BJ (cell line): ENCODE results near the gene GAPDH. TPM values are rescaled to one million over a fixed set of nuclear protein-coding genes. Genes with fewer than 3 reads are reported as not detected.

Experiments
- CTCF ChIA-PET: fragments of 350-600 bp; formaldehyde crosslinking; extraction: SDS; loops from one replicate; lab custom pipeline; 2021; ENCODE audit warnings: antibody characterized with exemption, inconsistent platforms; lab: Yijun Ruan, JAX
- POLR2A ChIA-PET: fragments of 300-600 bp; sonication (Branson Sonifier 250); formaldehyde crosslinking; extraction: SDS; loops from one replicate; lab custom pipeline; 2021; ENCODE audit warnings: antibody characterized with exemption; lab: Charles Lee
- DNase-seq: peaks from one replicate; pipeline ENCODE4 v3.0.0-alpha.2; 2011; ENCODE audit warnings: low read depth
- H3K27me3 ChIP-seq: 2 replicates; pipeline ENCODE4 v1.6.0; 2011; ENCODE audit warnings: low read length; ENCODE audit not compliant: control insufficient read depth, insufficient read depth
- H3K36me3 ChIP-seq: 2 replicates; pipeline ENCODE4 v1.5.1; 2011; ENCODE audit warnings: low read length; ENCODE audit not compliant: control insufficient read depth, insufficient read depth
- H3K4me3 ChIP-seq: 2 replicates; pipeline ENCODE4 v1.5.1; 2011; ENCODE audit warnings: low read depth, mild to moderate bottlenecking, control low read depth, low read length
- polyA plus RNA-seq: library from polyadenylated mRNA; depleted of rRNA; stranded (reverse); fragments of >200 nt; gene quantifications from 2 replicates; pipeline ENCODE4 v1.2.3, GENCODE V29; 2011
- TF ChIP-seq, protein P1 (sequence below): IDR thresholded peaks from 2 replicates; pipeline ENCODE4 v1.5.1; 2011; ENCODE audit warnings: low read depth, mild to moderate bottlenecking, control low read depth, inconsistent platforms, low read length, moderate library complexity; ENCODE audit not compliant: insufficient read depth

The GAPDH gene
- polyA plus RNA-seq, 1 experiment, result 18,709 TPM

DNA sequence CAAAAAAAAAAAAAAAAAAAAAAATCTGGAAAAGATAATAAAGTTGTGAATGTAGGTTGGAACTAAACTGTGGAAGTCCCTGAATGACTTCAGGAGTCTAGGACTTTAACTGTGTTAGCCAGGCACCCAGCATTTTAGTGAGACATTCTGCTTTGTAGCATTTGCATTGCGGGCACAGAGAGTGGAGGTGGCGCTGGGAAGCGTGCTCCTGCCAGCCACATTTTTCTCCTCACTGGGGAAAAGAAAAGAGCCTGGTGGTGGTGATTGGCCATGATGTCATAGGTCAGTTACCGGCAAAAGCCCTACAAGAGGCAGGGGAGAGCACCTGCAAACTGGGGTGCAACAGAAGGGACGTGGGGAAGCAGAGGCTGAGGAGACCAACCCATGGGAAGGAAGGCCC is 9.7 kb upstream of the GAPDH start:
- Histone ChIP-seq H3K36me3 (peaks cover 51% of the 10 kb centered on the region), H3K4me3 (no peak overlapping the region), H3K27me3 (no peaks in the 10 kb centered on the region)
- CTCF ChIA-PET, result interaction anchor here (0.8 kb wide), 1 partner anchor 8 kb away, joined by 3 read pairs; no protein-coding TSS in a partner anchor
- TF ChIP-seq, protein P1, sequence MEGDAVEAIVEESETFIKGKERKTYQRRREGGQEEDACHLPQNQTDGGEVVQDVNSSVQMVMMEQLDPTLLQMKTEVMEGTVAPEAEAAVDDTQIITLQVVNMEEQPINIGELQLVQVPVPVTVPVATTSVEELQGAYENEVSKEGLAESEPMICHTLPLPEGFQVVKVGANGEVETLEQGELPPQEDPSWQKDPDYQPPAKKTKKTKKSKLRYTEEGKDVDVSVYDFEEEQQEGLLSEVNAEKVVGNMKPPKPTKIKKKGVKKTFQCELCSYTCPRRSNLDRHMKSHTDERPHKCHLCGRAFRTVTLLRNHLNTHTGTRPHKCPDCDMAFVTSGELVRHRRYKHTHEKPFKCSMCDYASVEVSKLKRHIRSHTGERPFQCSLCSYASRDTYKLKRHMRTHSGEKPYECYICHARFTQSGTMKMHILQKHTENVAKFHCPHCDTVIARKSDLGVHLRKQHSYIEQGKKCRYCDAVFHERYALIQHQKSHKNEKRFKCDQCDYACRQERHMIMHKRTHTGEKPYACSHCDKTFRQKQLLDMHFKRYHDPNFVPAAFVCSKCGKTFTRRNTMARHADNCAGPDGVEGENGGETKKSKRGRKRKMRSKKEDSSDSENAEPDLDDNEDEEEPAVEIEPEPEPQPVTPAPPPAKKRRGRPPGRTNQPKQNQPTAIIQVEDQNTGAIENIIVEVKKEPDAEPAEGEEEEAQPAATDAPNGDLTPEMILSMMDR, result no peak
- DNase-seq, result no peak
- POLR2A ChIA-PET, result no interaction called here

DNA sequence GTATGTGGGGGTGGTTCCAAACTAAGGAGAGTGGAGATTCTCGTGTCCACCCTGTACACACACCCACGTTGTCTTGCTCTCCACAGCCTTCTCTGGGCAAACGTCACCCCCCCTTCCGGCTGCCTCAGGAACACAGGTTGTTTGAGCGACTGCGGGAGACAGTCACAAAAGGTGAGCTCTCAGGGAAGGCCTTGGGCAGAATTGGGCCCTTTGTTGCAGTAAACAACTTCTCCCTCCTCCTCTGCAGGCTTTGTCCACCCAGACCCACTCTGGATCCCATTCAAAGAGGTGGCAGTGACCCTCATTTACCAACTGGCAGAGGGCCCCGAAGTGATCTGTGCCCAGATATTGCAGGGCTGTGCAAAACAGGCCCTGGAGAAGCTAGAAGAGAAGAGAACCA is 8.1 kb upstream of the GAPDH start:
- H3K4me3 ChIP-seq, result no peak overlapping the region
- POLR2A ChIA-PET, result interaction anchor here (0.5 kb wide), 1 partner anchor 163 kb away, joined by 6 read pairs; no protein-coding TSS in a partner anchor
- peaks cover 51% of the 10 kb centered on the region for H3K36me3 ChIP-seq
- no peaks in the 10 kb centered on the region for H3K27me3 ChIP-seq
- no peak for DNase-seq
- TF ChIP-seq, protein P1, result no peak
- CTCF ChIA-PET, result no interaction called here

DNA sequence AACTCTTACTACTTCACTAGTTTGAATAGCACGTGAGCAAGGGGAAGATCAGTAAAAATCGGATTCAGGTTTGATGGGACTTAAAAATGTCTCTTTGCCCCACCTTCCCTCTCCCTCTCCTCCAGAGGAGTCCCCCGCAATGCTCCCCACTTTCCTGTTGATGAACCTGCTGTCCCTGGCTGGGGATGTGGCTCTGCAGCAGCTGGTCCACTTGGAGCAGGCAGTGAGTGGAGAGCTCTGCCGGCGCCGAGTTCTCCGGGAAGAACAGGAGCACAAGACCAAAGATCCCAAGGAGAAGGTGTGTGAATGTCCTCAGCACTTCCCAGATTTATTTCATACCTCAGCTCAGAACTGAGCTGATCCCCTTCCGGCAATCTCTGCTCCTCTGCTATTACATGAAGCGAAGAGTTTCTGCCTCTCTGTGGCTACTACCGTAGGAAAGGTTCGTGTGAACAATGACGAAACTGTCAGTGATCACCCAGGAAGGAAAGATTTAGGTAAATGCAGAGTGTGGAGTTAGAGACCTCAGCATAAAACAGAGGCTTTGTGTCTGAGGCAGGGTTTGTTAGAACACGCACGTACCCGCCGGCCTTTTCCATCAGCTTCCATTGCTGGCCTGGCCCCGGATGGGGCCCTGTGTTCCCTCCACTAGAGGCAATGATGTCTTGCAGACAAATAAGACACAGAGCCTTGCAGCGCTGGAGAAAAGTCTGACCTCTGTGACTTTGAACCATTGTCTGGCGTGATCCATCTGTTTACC is 7.4 kb upstream of the GAPDH start:
- Histone ChIP-seq H3K27me3 (no peaks in the 10 kb centered on the region), H3K4me3 (no peak overlapping the region), H3K36me3 (peaks cover 50% of the 10 kb centered on the region)
- POLR2A ChIA-PET, result no interaction called here
- CTCF ChIA-PET, result no interaction called here
- TF ChIP-seq, protein P1, result no peak
- DNase-seq, result no peak

DNA sequence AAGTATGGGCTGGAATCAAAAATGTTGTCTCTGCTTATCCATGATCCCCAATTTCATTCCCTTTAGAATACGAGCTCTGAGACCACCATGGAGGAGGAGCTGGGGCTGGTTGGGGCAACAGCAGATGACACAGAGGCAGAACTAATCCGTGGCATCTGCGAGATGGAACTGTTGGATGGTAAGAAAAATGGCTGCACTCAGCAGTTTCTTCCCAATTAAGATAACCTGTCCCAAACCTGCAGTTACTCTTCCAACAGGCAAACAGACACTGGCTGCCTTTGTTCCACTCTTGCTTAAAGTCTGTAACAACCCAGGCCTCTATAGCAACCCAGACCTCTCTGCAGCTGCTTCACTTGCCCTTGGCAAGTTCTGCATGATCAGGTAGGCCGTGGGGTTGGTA is 6.6 kb upstream of the GAPDH start:
- ChIA-PET CTCF (no interaction called here), POLR2A (no interaction called here)
- peaks cover 49% of the 10 kb centered on the region for H3K36me3 ChIP-seq
- no peak overlapping the region for H3K4me3 ChIP-seq
- TF ChIP-seq, protein P1, result no peak
- DNase-seq, result no peak
- H3K27me3 ChIP-seq, result no peaks in the 10 kb centered on the region

DNA sequence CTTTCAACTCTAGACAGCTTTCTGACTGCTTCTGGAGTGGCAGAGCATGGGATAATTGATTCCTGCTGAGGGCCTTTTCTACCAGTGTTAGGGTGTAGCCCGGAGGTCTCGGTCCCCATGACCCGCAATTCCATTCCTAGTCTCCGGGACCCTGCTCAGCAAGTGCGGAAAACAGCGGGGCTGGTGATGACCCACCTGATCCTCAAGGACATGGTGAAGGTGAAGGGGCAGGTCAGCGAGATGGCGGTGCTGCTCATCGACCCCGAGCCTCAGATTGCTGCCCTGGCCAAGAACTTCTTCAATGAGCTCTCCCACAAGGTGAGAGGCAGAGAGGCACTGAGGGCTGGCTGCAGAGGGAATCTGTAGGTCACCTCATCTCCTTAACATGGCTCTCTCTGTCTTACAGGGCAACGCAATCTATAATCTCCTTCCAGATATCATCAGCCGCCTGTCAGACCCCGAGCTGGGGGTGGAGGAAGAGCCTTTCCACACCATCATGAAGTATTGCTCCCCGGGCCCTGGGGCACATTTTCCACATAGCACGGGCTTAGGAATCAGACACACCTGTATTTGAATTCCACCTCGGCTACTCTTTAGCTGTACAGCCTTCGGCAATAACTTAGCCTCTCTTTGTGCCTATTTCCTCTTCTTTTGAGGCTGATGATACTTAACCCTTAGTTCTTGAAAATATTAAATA is 5.6 kb upstream of the GAPDH start:
- H3K4me3 ChIP-seq, result no peak overlapping the region
- CTCF ChIA-PET, result interaction anchor here (0.8 to 1.2 kb wide), 3 partner anchors 35 to 63 kb away, joined by 3 to 5 read pairs (median 3); no protein-coding TSS in a partner anchor
- H3K36me3 ChIP-seq, result peaks cover 44% of the 10 kb centered on the region
- TF ChIP-seq, protein P1, result no peak
- POLR2A ChIA-PET, result no interaction called here
- no peak for DNase-seq
- H3K27me3 ChIP-seq, result no peaks in the 10 kb centered on the region
